GM12878 (cell line): ENCODE data around the gene EPHA5. TPM values are rescaled to one million over a fixed set of nuclear protein-coding genes. Genes with fewer than 3 reads are reported as not detected.

Experiments used
- ATAC-seq: fragments of 200-7000 bp; cut with Tn5 transposase; 3 replicates; pipeline ENCODE4 v1.9.1; 2020; ENCODE audit warnings: mild to moderate bottlenecking, moderate library complexity
- BruUV-seq: library from RNA; stranded (reverse); fragments of 400-500 nt; replicated peaks from 2 replicates; lab custom pipeline; 2021; lab: Mats Ljungman, UMichigan
- CTCF ChIA-PET: fragments of 300-600 bp; sonication (Branson Sonifier 250); formaldehyde crosslinking; extraction: SDS; loops from one replicate; lab custom pipeline; 2021; ENCODE audit warnings: inconsistent platforms; lab: Yijun Ruan, JAX
- POLR2A ChIA-PET: fragments of 350-600 bp; formaldehyde crosslinking; extraction: SDS; loops from one replicate; lab custom pipeline; 2021; ENCODE audit warnings: inconsistent platforms; lab: Charles Lee
- RAD21 ChIA-PET: fragments of 300-600 bp; sonication (Branson Sonifier 250); formaldehyde crosslinking; loops from one replicate; lab custom pipeline; 2023; ENCODE audit warnings: antibody characterized with exemption; ENCODE audit not compliant: unreplicated experiment; lab: Charles Lee
- SMC1A ChIA-PET: fragments of 300-600 bp; sonication (Branson Sonifier 250); formaldehyde crosslinking; loops from one replicate; lab custom pipeline; 2023; ENCODE audit not compliant: unreplicated experiment, uncharacterized antibody; lab: Charles Lee
- DNase-seq: peaks from one replicate; pipeline ENCODE4 v3.0.0-alpha.2; 2011; ENCODE audit warnings: low read depth, low spot score
- FAIRE-seq: peaks from 3 replicates; lab custom pipeline; 2011; peaks lifted over from hg19 to GRCh38; lab: Jason Lieb, UNC
- H2AFZ ChIP-seq: 2 replicates; pipeline ENCODE4 v1.6.0; 2011; ENCODE audit warnings: low read depth, low read length, control low read depth; ENCODE audit not compliant: control insufficient read depth
- H3K27ac ChIP-seq: 2 replicates; pipeline ENCODE4 v1.5.1; 2011; ENCODE audit warnings: control low read depth; ENCODE audit not compliant: control insufficient read depth, insufficient read depth
- H3K27me3 ChIP-seq, 2 experiments: replicated peaks in 1 of 2; 2 replicates each; pipeline versions ENCODE4 v1.6.0 to v1.6.1; 2011; ENCODE audit warnings: low read length in 1 of 2; ENCODE audit not compliant: control insufficient read depth in 2 of 2, insufficient read depth in 2 of 2
- H3K36me3 ChIP-seq, 2 experiments: 2 replicates each; pipeline ENCODE4 v1.5.1; 2011; ENCODE audit warnings: low read length in 1 of 2; ENCODE audit not compliant: control insufficient read depth in 2 of 2, insufficient read depth in 2 of 2
- H3K4me1 ChIP-seq: 2 replicates; pipeline ENCODE4 v1.6.1; 2011; ENCODE audit warnings: mild to moderate bottlenecking, low read length, moderate library complexity, mixed read lengths; ENCODE audit not compliant: control insufficient read depth, insufficient read depth
- H3K4me2 ChIP-seq: 2 replicates; pipeline ENCODE4 v1.6.0; 2011; ENCODE audit warnings: control low read depth; ENCODE audit not compliant: control insufficient read depth, insufficient read depth
- H3K4me3 ChIP-seq: fragments of 200-600 bp; sonication (generic); 2 replicates; pipeline ENCODE4 v1.5.1; 2016
- H3K79me2 ChIP-seq: 2 replicates; pipeline ENCODE4 v1.6.0; 2011; ENCODE audit warnings: low read length; ENCODE audit not compliant: control insufficient read depth, insufficient read depth
- H3K9ac ChIP-seq: 2 replicates; pipeline ENCODE4 v1.8.0; 2011; ENCODE audit warnings: low read length, control low read depth, mixed read lengths; ENCODE audit not compliant: control insufficient read depth, insufficient read depth
- H3K9me3 ChIP-seq: replicated peaks from 3 replicates; pipeline ENCODE4 v1.5.1; 2011; ENCODE audit warnings: mild to moderate bottlenecking, low read length; ENCODE audit not compliant: control insufficient read depth, insufficient read depth
- H4K20me1 ChIP-seq: 2 replicates; pipeline ENCODE4 v1.6.0; 2011; ENCODE audit not compliant: control insufficient read depth, insufficient read depth
- ASH2L ChIP-seq: fragments of 300-600, 200-600 bp; sonication (generic); IDR thresholded peaks from 2 replicates; pipeline ENCODE4 v1.6.1; 2017; ENCODE audit warnings: low read depth, mild to moderate bottlenecking, borderline replicate concordance
- CHD4 ChIP-seq: fragments of 200-600 bp; sonication (generic); IDR thresholded peaks from 2 replicates; pipeline ENCODE4 v1.6.1; 2016; ENCODE audit warnings: mild to moderate bottlenecking
- EP300 ChIP-seq, 2 experiments: fragments of 150-350 bp in 1 of 2; IDR thresholded peaks; 2 replicates each; pipeline ENCODE4 v1.6.1; 2011 to 2012; ENCODE audit warnings: low read depth in 2 of 2, low read length in 2 of 2, borderline replicate concordance in 1 of 2, improper control_type of control experiment in 1 of 2, inconsistent platforms in 1 of 2; ENCODE audit not compliant: control insufficient read depth in 1 of 2
- EZH2 ChIP-seq: IDR thresholded peaks from 2 replicates; pipeline ENCODE4 v1.6.1; 2012; ENCODE audit warnings: low read depth, mild to moderate bottlenecking, control low read depth, inconsistent platforms, low read length, borderline replicate concordance; ENCODE audit not compliant: control insufficient read depth
- HDAC6 ChIP-seq: fragments of 200-600 bp; sonication (generic); IDR thresholded peaks from one replicate; pipeline ENCODE4 v1.8.0; 2017; ENCODE audit warnings: antibody characterized with exemption; ENCODE audit not compliant: unreplicated experiment
- HSF1 ChIP-seq: fragments of 150-350 bp; IDR thresholded peaks from 2 replicates; pipeline ENCODE4 v1.6.1; 2014; ENCODE audit warnings: mild to moderate bottlenecking, low read depth, low read length
- IRF3 ChIP-seq: fragments of 450-650 bp; IDR thresholded peaks from 2 replicates; pipeline ENCODE4 v1.6.1; 2014; ENCODE audit warnings: mild to moderate bottlenecking
- KAT2A ChIP-seq: conservative IDR thresholded peaks from 2 replicates; pipeline ENCODE4 v1.6.1; 2011; ENCODE audit warnings: low read depth, low read length; ENCODE audit not compliant: control insufficient read depth
- KDM1A ChIP-seq: fragments of 200-600 bp; sonication (generic); IDR thresholded peaks from 2 replicates; pipeline ENCODE4 v1.6.1; 2016; ENCODE audit warnings: borderline replicate concordance
- LARP7 ChIP-seq: fragments of 450-650 bp; IDR thresholded peaks from 2 replicates; pipeline ENCODE4 v1.6.1; 2017; ENCODE audit warnings: mild to moderate bottlenecking
- NR2C2 ChIP-seq: IDR thresholded peaks from 2 replicates; pipeline ENCODE4 v1.6.1; 2011; ENCODE audit warnings: borderline replicate concordance, low read depth; ENCODE audit not compliant: control insufficient read depth, insufficient read length
- POU2F2 ChIP-seq: IDR thresholded peaks from 3 replicates; pipeline ENCODE4 v1.6.1; 2011; ENCODE audit warnings: low read depth, mild to moderate bottlenecking, low read length, borderline replicate concordance
- SRF ChIP-seq, 2 experiments: IDR thresholded peaks; 2 replicates each; pipeline ENCODE4 v1.6.1; 2011; ENCODE audit warnings: low read depth in 2 of 2, low read length in 2 of 2, mild to moderate bottlenecking in 1 of 2, moderate library complexity in 1 of 2
- STAT3 ChIP-seq: IDR thresholded peaks from 2 replicates; pipeline ENCODE4 v1.6.1; 2011; ENCODE audit warnings: low read depth, low read length, improper control_type of control experiment
- TAF1 ChIP-seq: IDR thresholded peaks from 2 replicates; pipeline ENCODE4 v1.6.1; 2011; ENCODE audit warnings: mild to moderate bottlenecking, low read depth, low read length, borderline replicate concordance
- TCF7 ChIP-seq: IDR thresholded peaks from 2 replicates; pipeline ENCODE4 v1.6.1; 2014; ENCODE audit warnings: antibody characterized with exemption, borderline replicate concordance
- WGBS: methylation state at CpG from one replicate; pipeline ENCODE4 v1.1.6; 2016; ENCODE audit warnings: low lambda C conversion rate; ENCODE audit not compliant: insufficient replicate concordance, insufficient coverage; ENCODE audit errors: missing lambda C conversion rate; 5-methylcytosine and 5-hydroxymethylcytosine counted together
- in situ Hi-C: fragments of 300-500 bp; cut with MboI; formaldehyde crosslinking; loops from 9 replicates; pipeline ENCODE4 v1.14.3; 2018; ENCODE audit warnings: mixed read lengths
- intact Hi-C: fragments of 100-400 bp; cut with micrococcal nuclease; formaldehyde crosslinking; loops from one replicate; pipeline ENCODE4 v1.14.2; 2022; ENCODE audit not compliant: unreplicated experiment
- polyA plus RNA-seq, 11 experiments: library from polyadenylated mRNA; depleted of rRNA in 4 of 11; unstranded in 6 of 11; stranded (reverse) in 5 of 11; fragments of >200 nt; fragmentation: Nextera tagmentation in 4 of 11; fragmentation: Illumina TruSeq in 1 of 11; extraction: Ambion mirVana in 4 of 11; extraction: Trizol in 1 of 11; gene quantifications; 1 replicate in 1 of 11; 2 replicates in 10 of 11; pipeline versions ENCODE4 v1.2.1 to v1.2.3, GENCODE V29; 2011 to 2016; ENCODE audit warnings: inconsistent platforms in 2 of 11, missing spikeins in 2 of 11, low read depth in 1 of 11
- total RNA-seq, 4 experiments: library from RNA; depleted of rRNA in 3 of 4; stranded (reverse); fragments of >200 nt in 3 of 4; fragmentation: Illumina TruSeq in 1 of 4; extraction: Trizol in 1 of 4; gene quantifications; 2 replicates each; pipeline versions ENCODE4 v1.2.1 to v1.2.3, GENCODE V29; 2013 to 2021
- TF ChIP-seq, protein P1 (sequence below): fragments of 450-650 bp; IDR thresholded peaks from 2 replicates; pipeline ENCODE4 v1.6.1; 2017; ENCODE audit warnings: mild to moderate bottlenecking, moderate library complexity

Gene EPHA5
- total and polyA plus RNA-seq, 10 of the 15 experiments (the other 5 are each of a cell fraction or from before 2014, with no cell fraction given): not detected

GRCh38 chr4:65495439-65495838 is 174.8 kb downstream of the EPHA5 start:
- no peak overlapping the region for H3K4me3 ChIP-seq
- no peak for TF ChIP-seq TAF1
- no peak for TF ChIP-seq STAT3
- no peak for TF ChIP-seq ASH2L
- no peak for TF ChIP-seq KAT2A
- TF ChIP-seq NR2C2: no peak
- no peak for TF ChIP-seq POU2F2
- no peak for TF ChIP-seq LARP7
- TF ChIP-seq IRF3: no peak
- no peak for TF ChIP-seq HDAC6
- no peak for TF ChIP-seq EZH2
- no peak for TF ChIP-seq SRF (IDR thresholded peaks at IDR 0.05; ENCODE audit: low read depth in 2 of 2, low read length in 2 of 2)
- TF ChIP-seq, protein P1, sequence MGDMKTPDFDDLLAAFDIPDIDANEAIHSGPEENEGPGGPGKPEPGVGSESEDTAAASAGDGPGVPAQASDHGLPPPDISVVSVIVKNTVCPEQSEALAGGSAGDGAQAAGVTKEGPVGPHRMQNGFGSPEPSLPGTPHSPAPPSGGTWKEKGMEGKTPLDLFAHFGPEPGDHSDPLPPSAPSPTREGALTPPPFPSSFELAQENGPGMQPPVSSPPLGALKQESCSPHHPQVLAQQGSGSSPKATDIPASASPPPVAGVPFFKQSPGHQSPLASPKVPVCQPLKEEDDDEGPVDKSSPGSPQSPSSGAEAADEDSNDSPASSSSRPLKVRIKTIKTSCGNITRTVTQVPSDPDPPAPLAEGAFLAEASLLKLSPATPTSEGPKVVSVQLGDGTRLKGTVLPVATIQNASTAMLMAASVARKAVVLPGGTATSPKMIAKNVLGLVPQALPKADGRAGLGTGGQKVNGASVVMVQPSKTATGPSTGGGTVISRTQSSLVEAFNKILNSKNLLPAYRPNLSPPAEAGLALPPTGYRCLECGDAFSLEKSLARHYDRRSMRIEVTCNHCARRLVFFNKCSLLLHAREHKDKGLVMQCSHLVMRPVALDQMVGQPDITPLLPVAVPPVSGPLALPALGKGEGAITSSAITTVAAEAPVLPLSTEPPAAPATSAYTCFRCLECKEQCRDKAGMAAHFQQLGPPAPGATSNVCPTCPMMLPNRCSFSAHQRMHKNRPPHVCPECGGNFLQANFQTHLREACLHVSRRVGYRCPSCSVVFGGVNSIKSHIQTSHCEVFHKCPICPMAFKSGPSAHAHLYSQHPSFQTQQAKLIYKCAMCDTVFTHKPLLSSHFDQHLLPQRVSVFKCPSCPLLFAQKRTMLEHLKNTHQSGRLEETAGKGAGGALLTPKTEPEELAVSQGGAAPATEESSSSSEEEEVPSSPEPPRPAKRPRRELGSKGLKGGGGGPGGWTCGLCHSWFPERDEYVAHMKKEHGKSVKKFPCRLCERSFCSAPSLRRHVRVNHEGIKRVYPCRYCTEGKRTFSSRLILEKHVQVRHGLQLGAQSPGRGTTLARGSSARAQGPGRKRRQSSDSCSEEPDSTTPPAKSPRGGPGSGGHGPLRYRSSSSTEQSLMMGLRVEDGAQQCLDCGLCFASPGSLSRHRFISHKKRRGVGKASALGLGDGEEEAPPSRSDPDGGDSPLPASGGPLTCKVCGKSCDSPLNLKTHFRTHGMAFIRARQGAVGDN: no peak
- TF ChIP-seq CHD4: no peak
- no peak for TF ChIP-seq TCF7
- no peak for TF ChIP-seq HSF1
- TF ChIP-seq EP300 (IDR thresholded peaks at IDR 0.05; ENCODE audit: borderline replicate concordance in 1 of 2, control insufficient read depth in 1 of 2, low read depth in 2 of 2, low read length in 2 of 2): no peak
- TF ChIP-seq KDM1A: no peak
- H3K4me2 ChIP-seq: no peak overlapping the region
- intact Hi-C loops (no loop called here), in situ Hi-C loops (no loop called here)
- H3K79me2 ChIP-seq: no peaks in the 10 kb centered on the region
- H4K20me1 ChIP-seq: no peaks in the 10 kb centered on the region
- H3K9me3 ChIP-seq: no peaks in the 10 kb centered on the region
- ChIA-PET SMC1A (no interaction called here), CTCF (interaction anchor here (1.1 kb wide), 1 partner anchor 9 kb away, joined by 3 read pairs; no protein-coding TSS in a partner anchor), POLR2A (interaction anchor here (0.6 kb wide), 1 partner anchor 13 kb away, joined by 3 read pairs; no protein-coding TSS in a partner anchor), RAD21 (no interaction called here)
- H3K9ac ChIP-seq: no peak overlapping the region
- no peaks in the 10 kb centered on the region for H3K36me3 ChIP-seq
- H3K4me1 ChIP-seq: no peaks in the 10 kb centered on the region
- no peak for ATAC-seq
- no peak for DNase-seq
- BruUV-seq: no TSS peak
- no peak overlapping the region for H2AFZ ChIP-seq
- no peak for FAIRE-seq
- no peak overlapping the region for H3K27ac ChIP-seq
- no peaks in the 10 kb centered on the region for H3K27me3 ChIP-seq
- WGBS: 92% methylated on average over 1 of the region's 1 CpG
